ENCODE measurements around the gene TRIM13. TPM values are rescaled to one million over a fixed set of nuclear protein-coding genes. Genes with fewer than 3 reads are reported as not detected.

TRIM13 gene
- total RNA-seq, 4 donors from 2014 or later: 11.4 to 21.5 (median 19.1) TPM

GRCh38 chr13:49993666-49994065, 3.2 kb upstream of the TRIM13 start:
- Histone ChIP-seq H3K4me1 (peaks cover 12% of the 10 kb centered on the region in 2 donors), H3K9me3 (no peaks in the 10 kb centered on the region), H3K27me3 (no peaks in the 10 kb centered on the region), H3K36me3 (peaks cover 0 to 10% of the 10 kb centered on the region in 2 donors), H3K4me3 (no peak overlapping the region), H3K27ac (no peak overlapping the region)
- no peak for DNase-seq
- intact Hi-C loops (cut with DNase I; ENCODE audit: low total_unique reads): no loop called here
- in situ Hi-C loops (cut with MboI; ENCODE audit: low sequenced_read_pairs in 4 of 4): loop anchor here in 3 of 4 donors (10.0 to 25.0 kb wide), 6 partner anchors 91 to 919 kb away; partner anchors contain the start of gene RNASEH2B (in 2 of the 3)
- TF ChIP-seq CTCF (IDR thresholded peaks at IDR 0.05 in 4 of 5, conservative IDR thresholded peaks at IDR 0.05 in 1 of 5): no peak
- TF ChIP-seq POLR2A (IDR thresholded peaks at IDR 0.05): no peak
- ATAC-seq: no peak

- Histone ChIP-seq H3K27me3 (no peaks in the 10 kb centered on the region), H3K9me3 (no peaks in the 10 kb centered on the region), H3K4me1 (peaks cover 31% of the 10 kb centered on the region in 2 donors), H3K4me3 (peak overlapping the region; percentile 90 to 97 (median 96)), H3K36me3 (peaks cover 0 to 15% of the 10 kb centered on the region in 2 donors), H3K27ac (peak overlapping the region; percentile 98 to 100 (median 98))
- in situ Hi-C loops (cut with MboI; ENCODE audit: low sequenced_read_pairs in 4 of 4): loop anchor here in 3 of 4 donors (10.0 to 25.0 kb wide), 6 partner anchors 89 to 917 kb away; partner anchors contain the start of gene RNASEH2B (in 2 of the 3)
- DNase-seq (no peak), ATAC-seq (no peak)
- TF ChIP-seq CTCF (IDR thresholded peaks at IDR 0.05 in 4 of 5, conservative IDR thresholded peaks at IDR 0.05 in 1 of 5) (no peak), POLR2A (IDR thresholded peaks at IDR 0.05) (no peak)
- intact Hi-C loops (cut with DNase I; ENCODE audit: low total_unique reads): loop anchor here (2.0 to 5.0 kb wide), 3 partner anchors 59 to 917 kb away; partner anchors contain the start of gene SPRYD7
Measured at GRCh38 chr13:49995625-49996101, 1.2 kb upstream of the TRIM13 start.

- in situ Hi-C loops (cut with MboI; ENCODE audit: low sequenced_read_pairs in 4 of 4) (loop anchor here in 3 of 4 donors (10.0 to 25.0 kb wide), 6 partner anchors 88 to 916 kb away; partner anchors contain the start of gene RNASEH2B (in 2 of the 3)), intact Hi-C loops (cut with DNase I; ENCODE audit: low total_unique reads) (loop anchor here (2.0 to 5.0 kb wide), 3 partner anchors 60 to 916 kb away; partner anchors contain the start of gene SPRYD7)
- peak; percentile 91 to 93 for DNase-seq
- ATAC-seq: peak; percentile 63 to 65
- Histone ChIP-seq H3K27me3 (no peaks in the 10 kb centered on the region), H3K4me3 (peak overlapping the region; percentile 90 to 97 (median 96)), H3K4me1 (peaks cover 37 to 38% of the 10 kb centered on the region in 2 donors), H3K9me3 (no peaks in the 10 kb centered on the region), H3K36me3 (peaks cover 0 to 18% of the 10 kb centered on the region in 2 donors), H3K27ac (peak overlapping the region; percentile 98 to 100 (median 98))
- no peak for TF ChIP-seq CTCF (IDR thresholded peaks at IDR 0.05 in 4 of 5, conservative IDR thresholded peaks at IDR 0.05 in 1 of 5)
- TF ChIP-seq POLR2A (IDR thresholded peaks at IDR 0.05): peak in 1 of 2 donors; percentile 58
Measured at GRCh38 chr13:49996161-49996915, 504 bp upstream of the TRIM13 start.

GRCh38 chr13:49997955-49998354, 1.1 kb downstream of the TRIM13 start:
- Histone ChIP-seq H3K27ac (peak overlapping the region; percentile 99 to 100 (median 99)), H3K4me1 (peaks cover 52 to 54% of the 10 kb centered on the region in 2 donors), H3K36me3 (peaks cover 0 to 18% of the 10 kb centered on the region in 2 donors), H3K9me3 (no peaks in the 10 kb centered on the region), H3K27me3 (no peaks in the 10 kb centered on the region), H3K4me3 (peak overlapping the region; percentile 89 to 97 (median 94))
- ATAC-seq (no peak), DNase-seq (no peak)
- intact Hi-C loops (cut with DNase I; ENCODE audit: low total_unique reads): loop anchor here (1.0 to 5.0 kb wide), 5 partner anchors 61 to 914 kb away; partner anchors contain the start of gene SPRYD7
- in situ Hi-C loops (cut with MboI; ENCODE audit: low sequenced_read_pairs in 4 of 4): loop anchor here in 3 of 4 donors (10.0 to 25.0 kb wide), 6 partner anchors 87 to 914 kb away; partner anchors contain the start of gene RNASEH2B (in 2 of the 3)
- TF ChIP-seq POLR2A (IDR thresholded peaks at IDR 0.05): no peak
- no peak for TF ChIP-seq CTCF (IDR thresholded peaks at IDR 0.05 in 4 of 5, conservative IDR thresholded peaks at IDR 0.05 in 1 of 5)

All from gastrocnemius medialis (tissue), 4 donors.